ENCODE measurements around the gene BET1L.

- TF ChIP-seq CTCF (IDR thresholded peaks at IDR 0.05; ENCODE audit: low read depth, low read length, missing input control), result no peak
- no peak for TF ChIP-seq TAF1 (conservative IDR thresholded peaks at IDR 0.05)
- TF ChIP-seq JUND (IDR thresholded peaks at IDR 0.05), result no peak
- TF ChIP-seq REST (IDR thresholded peaks at IDR 0.05), result no peak
- no peak for TF ChIP-seq YY1 (IDR thresholded peaks at IDR 0.05)
- no peak for TF ChIP-seq SP1 (IDR thresholded peaks at IDR 0.05)
- no peak for TF ChIP-seq GABPA (IDR thresholded peaks at IDR 0.05 in 1 of 2, conservative IDR thresholded peaks at IDR 0.05 in 1 of 2)
- TF ChIP-seq MAX (IDR thresholded peaks at IDR 0.05), result no peak
- no peak for TF ChIP-seq RAD21 (IDR thresholded peaks at IDR 0.05)
- no peak for TF ChIP-seq EGR1 (IDR thresholded peaks at IDR 0.05; ENCODE audit: low read depth in 2 of 2)
- TF ChIP-seq ATF3 (IDR thresholded peaks at IDR 0.05), result no peak
- TF ChIP-seq FOXA2 (IDR thresholded peaks at IDR 0.05), result no peak
- no peak for TF ChIP-seq ZBTB33 (IDR thresholded peaks at IDR 0.05)
These were observed 4.7 kb downstream of the BET1L start for GRCh38 chr11:202490-202889.
